Measurements from ENCODE around the gene SQSTM1. TPM values are rescaled to one million over a fixed set of nuclear protein-coding genes. Genes with fewer than 3 reads are reported as not detected.

SQSTM1 gene
- total RNA-seq, 2 experiments from 2014 or later, result 105 to 123 TPM

Small RNA genes lying within 50 kb of the gene (microRNA-seq; reads per million reads assigned to microRNA genes)
- gene MIR1229 (ENCODE audit: borderline microRNAs expressed, borderline replicate concordance), result 4.5 reads per million, percentile 20 among the genes with 10 or more reads in this experiment

Other genes with a start within 250 kb of the SQSTM1 start
- 100 to 1,000 TPM; 706 to 709 TPM for gene HNRNPH1, start 197.2 kb upstream of the SQSTM1 start, total RNA-seq
- 1 to 10 TPM in 1 of 2 experiments, under 1 TPM in 1; 0.47 to 1.2 TPM for gene CBY3, start 139.9 kb upstream of the SQSTM1 start, total RNA-seq
- gene CANX, start 121.9 kb upstream of the SQSTM1 start, total RNA-seq, result 100 to 1,000 TPM; 431 to 444 TPM
- gene MAML1, start 88.1 kb upstream of the SQSTM1 start, total RNA-seq, result 10 to 100 TPM; 26.1 to 26.6 TPM
- gene LTC4S, start 26.9 kb upstream of the SQSTM1 start, total RNA-seq, result 1 to 10 TPM in 1 of 2 experiments, not detected in 1; 1.3 TPM
- 10 to 100 TPM; 62.8 to 65.9 TPM for gene MGAT4B, start 14.0 kb upstream of the SQSTM1 start, total RNA-seq
- gene MRNIP, start 37.9 kb downstream of the SQSTM1 start, total RNA-seq, result 10 to 100 TPM; 19.8 to 21.5 TPM
- gene TBC1D9B, start 87.0 kb downstream of the SQSTM1 start, total RNA-seq, result 10 to 100 TPM; 92.4 to 94.6 TPM

Data from activated CD8-positive, alpha-beta T cell treated with anti-CD3 and anti-CD28 coated beads for 36 hours (primary cell).